Measurements from ENCODE around the gene ARL9.
A peak's percentile ranks its signal among the peaks of the same experiment; 100 is the strongest.

The ARL9 gene

GRCh38 chr4:56531823-56532222 is 26.2 kb downstream of the ARL9 start:
- no peak for DNase-seq

GRCh38 chr4:56532239-56532638 is 26.6 kb downstream of the ARL9 start:
- no peak for DNase-seq

- DNase-seq, result no peak
These were observed 30.3 kb downstream of the ARL9 start for GRCh38 chr4:56535915-56536314.

- no peak for DNase-seq
These were observed 31.6 kb downstream of the ARL9 start for GRCh38 chr4:56537147-56537546.

GRCh38 chr4:56540826-56541225 is 35.2 kb downstream of the ARL9 start:
- DNase-seq, result no peak

GRCh38 chr4:56544573-56545131 is 39.1 kb downstream of the ARL9 start:
- DNase-seq, result peak; percentile 92 to 94

GRCh38 chr4:56550642-56551041 is 45.1 kb downstream of the ARL9 start:
- DNase-seq, result no peak

GRCh38 chr4:56551516-56551915 is 45.9 kb downstream of the ARL9 start:
- DNase-seq, result no peak

- DNase-seq, result no peak
These were observed 46.7 kb downstream of the ARL9 start for GRCh38 chr4:56552273-56552672.

GRCh38 chr4:56570041-56570440 is 64.5 kb downstream of the ARL9 start:
- DNase-seq, result no peak

Measured in activated T-cell treated with anti-CD3 and anti-CD28 coated beads, Interleukin-2, amount 50 U/mL, for 48 hours (primary cell).